A172 (cell line): ENCODE data around the gene CHCHD1. TPM values are rescaled to one million over a fixed set of nuclear protein-coding genes. Genes with fewer than 3 reads are reported as not detected.
"Not testable (repeated sequence)": the region's sequence is repeated elsewhere in the genome, so short reads cannot be mapped to it uniquely, and the experiment has no call there.

Source experiments
- DNase-seq: peaks from one replicate; pipeline ENCODE4 v3.0.0-alpha.2; 2015; ENCODE audit warnings: low spot score
- total RNA-seq: library from RNA; depleted of rRNA; stranded (reverse); fragments of >200 nt; shearing (Covaris generic); gene quantifications from 2 replicates; pipeline ENCODE4 v1.2.3, GENCODE V29; 2014

CHCHD1 gene
- total RNA-seq, 1 experiment from 2014 or later, result 90.0 TPM

DNA sequence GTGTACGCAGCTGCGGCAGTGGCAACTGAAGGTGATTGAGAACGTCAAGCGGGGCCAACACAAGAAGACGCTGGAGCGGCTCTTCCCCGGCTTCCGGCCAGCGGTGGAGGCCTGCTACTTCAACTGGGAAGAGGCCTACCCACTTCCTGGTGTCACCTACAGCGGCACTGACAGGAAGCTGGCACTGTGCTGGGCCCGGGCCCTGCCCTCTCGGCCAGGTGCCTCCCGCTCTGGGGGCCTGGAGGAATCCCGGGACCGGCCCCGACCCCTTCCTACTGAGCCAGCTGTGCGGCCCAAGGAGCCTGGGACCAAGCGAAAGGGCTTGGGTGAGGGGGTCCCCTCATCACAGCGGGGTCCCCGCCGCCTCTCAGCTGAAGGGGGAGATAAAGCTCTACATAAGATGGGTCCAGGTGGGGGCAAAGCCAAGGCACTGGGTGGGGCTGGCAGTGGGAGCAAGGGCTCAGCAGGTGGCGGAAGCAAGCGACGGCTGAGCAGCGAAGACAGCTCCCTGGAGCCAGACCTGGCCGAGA lies 10.1 kb downstream of the CHCHD1 start:
- no peak for DNase-seq

DNA sequence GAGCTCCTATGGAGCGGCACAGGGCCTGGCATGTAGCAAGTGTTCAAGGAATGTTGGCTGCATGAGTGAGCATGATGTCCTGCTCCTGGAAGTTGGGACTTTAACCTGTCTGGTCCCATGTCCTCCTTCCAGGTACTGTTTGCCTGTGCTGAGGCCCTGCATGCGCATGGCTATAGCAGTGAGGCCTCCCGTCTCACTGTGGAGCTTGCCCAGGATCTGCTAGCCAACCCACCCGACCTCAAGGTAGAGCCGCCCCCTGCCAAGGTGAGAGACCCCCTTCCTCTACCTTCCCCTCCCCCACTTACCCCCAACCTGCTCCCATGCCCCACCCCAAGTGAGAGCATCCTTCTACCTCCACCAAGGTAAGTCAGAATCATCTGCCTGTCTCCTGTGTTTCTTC lies 11.6 kb downstream of the CHCHD1 start:
- DNase-seq, result no peak

DNA sequence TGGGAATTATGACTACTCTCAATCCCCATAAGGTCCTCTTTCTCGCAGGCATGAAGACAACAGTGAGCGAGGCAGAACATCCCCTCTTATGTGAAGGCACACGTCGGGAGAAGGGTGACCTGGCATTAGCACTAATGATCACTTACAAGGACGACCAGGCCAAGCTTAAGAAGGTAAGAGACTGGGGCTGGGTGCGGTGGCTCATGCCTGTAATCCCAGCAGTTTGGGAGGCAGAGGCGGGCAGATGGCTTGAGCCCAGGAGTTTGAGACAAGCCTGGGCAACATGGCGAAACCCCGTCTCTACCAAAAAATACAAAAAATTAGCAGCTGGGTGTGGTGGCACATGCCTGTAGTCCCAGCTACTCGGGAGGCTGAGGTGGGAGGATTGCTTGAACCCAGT lies 13.6 kb downstream of the CHCHD1 start:
- not testable (repeated sequence) for DNase-seq

DNA sequence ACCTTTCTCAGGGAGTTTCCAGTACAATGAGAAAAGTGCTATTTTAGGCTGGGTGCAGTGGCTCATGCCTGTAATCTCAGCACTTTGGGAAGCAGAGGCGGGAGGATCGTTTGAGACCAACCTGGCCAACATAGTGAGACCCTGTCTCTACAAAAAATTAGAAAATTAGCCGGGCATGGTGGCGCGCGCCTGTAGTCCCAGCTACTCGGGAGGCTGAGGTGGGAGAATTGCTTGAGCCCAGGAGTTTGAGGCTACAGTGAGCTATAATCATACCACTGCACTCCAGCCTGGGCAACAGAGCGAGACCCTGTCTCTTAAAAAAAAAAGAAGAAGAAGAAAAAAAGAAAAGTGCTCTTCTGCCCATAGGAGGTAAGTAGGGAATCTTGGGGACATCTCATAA lies 14.2 kb downstream of the CHCHD1 start:
- not testable (repeated sequence) for DNase-seq

DNA sequence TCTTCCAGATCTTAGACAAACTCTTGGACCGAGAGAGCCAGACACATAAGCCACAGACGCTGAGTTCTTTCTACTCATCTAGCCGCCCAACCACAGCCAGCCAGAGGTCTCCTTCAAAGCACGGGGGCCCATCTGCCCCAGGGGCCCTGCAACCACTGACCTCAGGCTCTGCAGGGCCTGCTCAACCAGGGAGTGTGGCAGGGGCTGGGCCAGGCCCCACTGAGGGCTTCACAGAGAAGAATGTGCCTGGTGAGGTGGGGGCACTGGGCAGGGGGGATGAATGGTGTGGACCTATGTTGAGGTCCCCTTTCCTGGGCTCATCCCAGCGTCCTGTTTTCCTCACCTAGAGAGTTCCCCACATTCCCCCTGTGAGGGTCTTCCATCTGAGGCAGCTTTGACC lies 14.9 kb downstream of the CHCHD1 start:
- DNase-seq, result no peak

DNA sequence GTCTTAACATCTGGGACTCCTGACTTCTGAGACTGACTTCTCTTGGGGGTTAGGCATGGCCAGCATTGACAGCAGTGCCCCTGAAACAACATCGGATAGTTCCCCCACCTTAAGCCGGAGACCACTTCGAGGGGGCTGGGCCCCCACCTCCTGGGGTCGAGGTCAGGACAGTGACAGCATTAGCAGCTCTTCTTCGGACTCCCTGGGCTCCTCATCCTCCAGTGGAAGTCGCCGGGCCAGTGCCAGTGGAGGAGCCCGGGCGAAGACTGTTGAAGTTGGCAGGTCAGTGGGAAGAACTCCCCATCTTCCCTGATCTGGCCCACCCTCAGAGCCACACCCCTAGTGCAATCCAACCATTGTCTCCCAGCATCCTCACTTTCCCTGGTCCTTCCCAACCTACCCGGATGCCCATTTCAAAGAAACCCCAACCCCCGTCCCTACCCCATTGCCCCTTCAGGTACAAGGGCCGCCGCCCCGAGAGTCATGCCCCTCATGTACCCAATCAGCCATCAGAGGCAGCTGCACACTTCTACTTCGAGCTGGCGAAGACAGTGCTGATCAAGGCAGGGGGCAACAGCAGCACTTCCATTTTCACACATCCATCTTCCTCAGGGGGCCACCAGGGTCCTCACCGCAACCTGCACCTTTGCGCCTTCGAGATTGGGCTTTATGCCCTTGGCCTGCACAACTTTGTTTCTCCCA lies 15.6 kb downstream of the CHCHD1 start:
- no peak for DNase-seq

DNA sequence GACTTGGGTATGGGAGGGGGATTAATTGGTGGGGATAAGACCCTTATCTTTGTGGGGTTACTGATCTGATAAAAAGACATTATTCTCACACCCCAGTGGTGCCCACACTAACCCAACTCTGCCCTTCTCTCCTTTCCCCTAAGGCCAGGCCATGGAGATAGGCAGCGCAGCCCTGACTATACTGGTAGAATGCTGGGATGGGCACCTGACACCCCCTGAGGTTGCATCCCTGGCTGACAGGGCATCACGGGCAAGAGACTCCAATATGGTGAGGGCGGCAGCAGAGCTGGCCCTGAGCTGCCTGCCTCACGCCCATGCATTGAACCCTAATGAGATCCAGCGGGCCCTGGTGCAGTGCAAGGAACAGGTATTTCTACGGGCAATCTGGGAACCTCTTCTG lies 16.2 kb downstream of the CHCHD1 start:
- DNase-seq, result no peak

DNA sequence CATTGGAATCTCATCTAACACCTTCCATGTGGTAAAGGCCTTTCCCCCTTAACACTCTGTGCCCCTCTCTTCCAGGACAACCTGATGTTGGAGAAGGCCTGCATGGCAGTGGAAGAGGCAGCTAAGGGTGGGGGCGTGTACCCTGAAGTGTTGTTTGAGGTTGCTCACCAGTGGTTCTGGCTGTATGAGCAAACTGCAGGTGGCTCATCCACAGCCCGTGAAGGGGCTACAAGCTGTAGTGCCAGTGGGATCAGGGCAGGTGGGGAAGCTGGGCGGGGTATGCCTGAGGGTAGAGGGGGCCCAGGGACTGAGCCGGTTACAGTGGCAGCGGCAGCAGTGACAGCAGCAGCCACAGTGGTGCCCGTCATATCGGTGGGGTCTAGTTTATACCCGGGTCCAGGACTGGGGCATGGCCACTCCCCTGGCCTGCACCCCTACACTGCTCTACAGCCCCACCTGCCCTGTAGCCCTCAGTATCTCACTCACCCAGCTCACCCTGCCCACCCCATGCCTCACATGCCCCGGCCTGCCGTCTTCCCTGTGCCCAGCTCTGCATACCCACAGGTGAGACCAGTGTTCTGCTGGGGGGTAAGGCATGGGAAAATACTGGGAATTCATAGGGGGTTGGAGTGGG lies 17.2 kb downstream of the CHCHD1 start:
- no peak for DNase-seq

DNA sequence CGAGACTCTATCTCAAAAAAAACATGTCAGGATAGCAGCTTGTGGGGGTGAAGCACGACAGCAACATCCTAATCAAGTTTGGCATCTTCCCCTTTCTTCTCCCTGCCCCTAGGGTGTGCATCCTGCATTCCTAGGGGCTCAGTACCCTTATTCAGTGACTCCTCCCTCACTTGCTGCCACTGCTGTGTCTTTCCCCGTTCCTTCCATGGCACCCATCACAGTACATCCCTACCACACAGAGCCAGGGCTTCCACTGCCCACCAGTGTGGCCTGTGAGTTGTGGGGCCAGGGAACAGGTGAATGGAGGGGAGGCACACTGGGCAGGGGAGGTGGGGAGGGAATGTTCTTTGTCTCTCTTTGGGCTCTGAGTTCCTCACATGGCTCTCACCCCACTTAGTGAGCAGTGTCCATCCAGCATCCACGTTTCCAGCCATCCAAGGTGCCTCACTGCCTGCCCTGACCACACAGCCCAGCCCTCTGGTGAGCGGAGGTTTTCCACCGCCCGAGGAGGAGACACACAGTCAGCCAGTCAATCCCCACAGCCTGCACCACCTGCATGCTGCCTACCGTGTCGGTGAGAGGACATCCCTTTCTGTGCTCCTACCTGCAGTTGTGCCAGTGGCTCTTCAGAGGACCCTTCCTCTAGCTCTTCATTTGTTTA lies 18.2 kb downstream of the CHCHD1 start:
- no peak for DNase-seq

DNA sequence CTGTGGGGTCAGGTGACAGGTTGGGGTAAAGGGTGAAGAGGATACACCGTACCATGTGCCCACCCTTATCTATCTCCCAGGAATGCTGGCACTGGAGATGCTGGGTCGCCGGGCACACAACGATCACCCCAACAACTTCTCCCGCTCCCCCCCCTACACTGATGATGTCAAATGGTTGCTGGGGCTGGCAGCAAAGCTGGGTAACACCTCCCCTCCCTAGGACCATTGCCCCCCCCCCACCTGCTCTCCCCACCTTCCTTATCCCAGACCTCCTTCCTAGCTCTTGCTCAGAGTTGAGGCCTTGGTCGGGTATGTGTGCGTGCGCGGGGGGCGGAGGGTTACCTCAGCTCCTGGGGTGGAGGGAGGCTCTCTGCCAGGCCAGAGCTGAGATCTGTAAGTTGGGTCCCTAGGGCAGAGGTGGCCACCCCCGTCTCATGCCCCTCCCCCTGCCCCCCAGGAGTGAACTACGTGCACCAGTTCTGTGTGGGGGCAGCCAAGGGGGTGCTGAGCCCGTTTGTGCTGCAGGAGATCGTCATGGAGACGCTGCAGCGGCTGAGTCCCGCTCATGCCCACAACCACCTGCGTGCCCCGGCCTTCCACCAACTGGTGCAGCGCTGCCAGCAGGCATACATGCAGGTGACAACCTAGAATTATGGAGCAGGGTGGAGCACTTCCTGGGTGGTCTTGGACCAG lies 18.9 kb downstream of the CHCHD1 start:
- DNase-seq, result no peak

DNA sequence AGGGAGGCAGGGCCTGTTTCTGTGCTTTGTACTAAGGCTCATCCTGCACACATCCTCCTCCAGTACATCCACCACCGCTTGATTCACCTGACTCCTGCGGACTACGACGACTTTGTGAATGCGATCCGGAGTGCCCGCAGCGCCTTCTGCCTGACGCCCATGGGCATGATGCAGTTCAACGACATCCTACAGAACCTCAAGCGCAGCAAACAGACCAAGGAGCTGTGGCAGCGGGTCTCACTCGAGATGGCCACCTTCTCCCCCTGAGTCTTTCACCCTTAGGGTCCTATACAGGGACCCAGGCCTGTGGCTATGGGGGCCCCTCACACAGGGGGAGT lies 19.4 kb downstream of the CHCHD1 start:
- no peak for DNase-seq

DNA sequence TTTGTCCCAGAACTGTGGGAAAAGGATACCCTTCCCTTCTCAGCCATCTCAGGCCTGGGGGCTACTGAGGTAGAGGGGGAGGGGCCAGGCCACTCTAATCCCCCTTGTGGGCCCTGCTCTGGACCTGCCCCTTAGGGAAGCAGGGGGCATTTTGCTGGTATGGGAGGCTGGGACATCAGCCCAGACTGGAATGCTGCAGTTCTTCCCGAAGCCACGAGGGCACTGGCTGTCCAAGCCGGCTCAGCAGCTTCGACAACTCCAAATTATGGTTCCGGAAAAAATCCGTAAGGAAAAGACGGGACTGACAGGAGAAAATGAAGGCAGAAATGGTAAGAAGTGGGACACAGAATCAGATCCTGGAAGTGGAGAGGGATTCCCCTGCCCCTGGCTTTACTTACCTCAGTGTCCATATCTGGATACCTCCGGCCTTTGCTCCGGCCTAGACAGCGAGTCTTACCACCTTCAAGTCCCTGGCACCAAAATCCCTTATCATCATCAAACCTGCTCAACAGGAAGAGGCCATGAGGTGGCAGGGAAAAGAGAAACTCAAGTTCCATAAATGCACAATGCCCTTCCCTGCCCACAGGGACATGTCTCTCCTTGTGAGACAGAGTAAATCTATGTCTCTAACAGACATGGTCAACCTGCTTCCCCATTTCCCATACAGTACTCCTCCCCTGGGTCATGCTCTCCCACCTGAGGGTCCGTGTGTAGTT lies 20.6 kb downstream of the CHCHD1 start:
- DNase-seq, result no peak

DNA sequence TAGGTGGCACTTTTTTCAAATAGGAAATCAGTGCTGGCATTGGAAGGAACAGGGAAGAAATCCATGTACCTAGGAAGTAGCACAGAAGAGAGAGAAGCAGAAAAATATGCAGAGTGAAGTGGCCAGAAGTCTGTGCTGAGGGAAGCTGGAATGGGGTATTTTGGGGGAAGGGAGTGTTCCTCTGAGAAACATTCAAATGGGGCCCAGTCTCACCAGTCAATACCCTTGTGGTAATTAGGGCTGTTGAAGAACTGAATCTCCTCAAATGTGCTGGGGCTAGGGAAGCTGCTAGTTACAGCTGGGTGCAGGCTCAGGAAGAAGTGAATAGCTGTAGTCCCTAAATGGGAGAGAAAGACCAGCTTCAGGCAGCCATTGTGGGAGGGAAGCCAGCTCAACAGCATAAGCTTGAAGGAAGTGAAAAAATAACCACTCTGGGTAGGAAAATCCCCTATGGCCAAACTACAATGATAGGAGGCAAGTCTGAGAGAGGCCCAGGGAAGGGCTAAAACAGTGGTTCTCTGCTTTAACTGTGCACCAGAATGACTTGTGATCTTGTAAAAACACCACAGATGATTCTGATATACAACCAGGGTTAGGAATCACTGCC lies 21.9 kb downstream of the CHCHD1 start:
- no peak for DNase-seq

DNA sequence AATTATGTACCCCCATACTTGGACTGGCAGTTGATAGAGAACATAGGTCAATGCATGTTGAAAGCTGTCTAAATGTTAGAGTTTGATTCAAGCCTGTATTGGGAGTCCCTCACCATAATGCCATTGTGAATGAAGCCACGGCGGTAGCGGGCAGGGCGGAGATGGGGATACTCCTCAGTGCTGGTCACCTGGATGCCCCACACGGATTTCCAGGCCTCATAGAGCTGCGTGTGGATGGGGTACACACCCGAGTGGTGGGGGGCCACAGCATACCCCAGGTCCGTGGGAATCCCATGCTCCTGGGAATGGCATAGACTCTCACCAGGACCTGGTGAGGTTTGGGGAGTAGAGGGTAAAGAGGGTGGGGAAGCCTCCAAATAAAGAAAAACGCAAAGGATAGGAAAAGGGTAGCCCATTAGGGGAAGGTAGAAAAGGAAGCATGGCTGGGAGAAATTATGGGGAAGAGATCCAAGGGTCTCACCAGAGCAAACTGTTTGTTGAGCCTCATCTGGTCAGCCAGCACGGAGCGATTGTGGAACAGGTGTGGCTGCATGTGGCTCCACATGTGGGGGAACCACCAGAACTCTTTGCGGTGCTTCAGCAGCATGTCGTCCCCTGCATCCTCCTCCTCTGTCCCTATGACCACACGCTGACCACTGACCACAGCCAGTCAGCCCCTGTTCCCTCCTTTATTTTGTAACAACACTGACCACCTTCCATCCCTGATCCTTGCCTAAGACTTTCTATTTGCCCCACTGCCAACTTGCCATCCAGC lies 24.5 kb downstream of the CHCHD1 start:
- DNase-seq, result no peak

DNA sequence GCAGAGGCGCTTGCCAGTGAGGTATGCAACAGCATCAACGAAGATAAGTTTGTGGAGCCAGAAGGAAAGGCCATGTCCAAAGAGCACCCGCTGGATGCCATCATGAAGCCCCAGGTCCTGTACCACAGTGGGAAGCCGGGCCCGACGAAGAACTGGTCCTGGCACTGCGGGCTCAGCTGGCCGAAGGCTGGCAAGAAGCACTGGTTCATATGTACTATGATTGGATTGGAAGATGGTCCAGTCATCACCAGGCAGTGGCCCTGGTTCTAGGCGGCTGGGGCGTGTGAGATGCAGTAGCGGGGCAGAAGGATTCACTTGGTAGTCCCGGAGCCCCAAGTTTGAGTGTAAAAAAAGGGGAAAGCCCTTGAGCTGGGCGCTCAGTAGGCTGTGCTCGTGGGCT lies 25.6 kb downstream of the CHCHD1 start:
- no peak for DNase-seq

DNA sequence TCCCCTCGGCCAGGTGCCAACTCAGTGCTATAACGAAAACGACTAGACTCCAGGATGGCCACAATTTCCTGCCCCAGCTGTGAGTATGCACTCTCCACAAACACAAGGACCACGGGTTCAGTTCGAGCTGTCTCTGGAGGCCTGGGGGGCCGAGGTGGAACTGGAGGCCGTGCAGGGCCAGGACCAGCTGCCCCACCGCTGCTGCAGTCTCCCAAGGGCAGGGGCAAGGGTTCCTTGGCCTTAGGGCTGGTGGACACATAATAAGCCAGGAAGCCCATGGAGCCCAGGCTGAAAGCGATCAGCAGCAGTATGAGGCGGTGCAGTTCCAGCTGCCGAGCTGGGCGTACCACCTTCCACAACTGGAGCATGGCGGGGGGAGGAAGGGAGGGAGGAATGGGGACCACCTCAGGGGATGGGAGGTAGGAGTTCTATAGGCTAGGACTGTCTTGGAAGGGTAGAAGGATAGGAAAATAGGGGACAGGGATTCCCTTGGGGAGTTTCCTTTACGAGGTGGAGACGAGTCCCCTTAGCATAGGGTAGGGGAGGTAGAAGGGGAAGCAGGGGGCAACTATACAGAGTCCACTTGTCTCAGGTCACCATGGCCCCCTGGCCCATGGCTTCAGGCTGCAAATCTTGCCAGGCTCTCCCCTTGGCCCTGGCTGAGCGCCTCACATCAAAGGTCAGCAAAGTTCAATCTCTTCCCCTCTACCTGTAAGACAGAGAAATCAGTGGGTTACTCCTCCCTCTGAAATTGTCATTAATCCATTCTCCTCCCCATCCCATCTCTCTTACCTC lies 26.4 kb downstream of the CHCHD1 start:
- DNase-seq, result no peak

DNA sequence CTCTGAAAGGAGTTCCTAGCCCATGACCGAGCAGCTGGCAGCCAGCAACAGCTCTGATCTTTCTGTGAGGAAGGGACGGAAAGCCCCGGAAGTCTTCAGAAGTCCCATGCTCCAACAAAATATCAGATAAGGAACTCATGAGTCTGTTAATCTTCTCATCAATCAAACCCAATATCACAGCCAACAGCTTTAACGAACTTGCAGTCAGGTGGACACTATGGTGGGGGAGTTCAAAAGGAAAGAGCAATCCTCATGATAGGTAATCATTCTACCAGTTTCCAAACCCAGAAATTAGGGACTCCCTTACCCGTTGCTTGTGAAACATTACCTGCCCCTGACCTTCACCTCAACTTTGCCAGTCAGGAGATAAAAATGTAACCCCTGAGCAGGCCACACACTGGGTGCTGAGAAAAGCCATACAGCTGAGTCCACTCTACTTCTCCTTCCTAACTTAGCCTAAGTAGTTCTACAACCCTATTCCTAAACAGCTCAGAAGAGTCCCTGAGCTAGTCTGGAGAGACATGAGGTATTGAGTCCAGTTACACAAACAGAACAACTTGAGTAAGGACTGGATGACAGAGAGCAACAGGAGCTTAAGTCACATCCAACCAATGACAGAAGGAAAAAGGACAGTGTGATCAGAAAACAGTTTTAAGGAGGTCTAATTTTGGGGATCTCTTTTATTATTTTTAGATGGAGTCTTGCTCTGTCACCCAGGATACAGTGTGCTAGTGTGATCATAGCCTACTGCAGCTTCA lies 27.4 kb downstream of the CHCHD1 start:
- no peak for DNase-seq

DNA sequence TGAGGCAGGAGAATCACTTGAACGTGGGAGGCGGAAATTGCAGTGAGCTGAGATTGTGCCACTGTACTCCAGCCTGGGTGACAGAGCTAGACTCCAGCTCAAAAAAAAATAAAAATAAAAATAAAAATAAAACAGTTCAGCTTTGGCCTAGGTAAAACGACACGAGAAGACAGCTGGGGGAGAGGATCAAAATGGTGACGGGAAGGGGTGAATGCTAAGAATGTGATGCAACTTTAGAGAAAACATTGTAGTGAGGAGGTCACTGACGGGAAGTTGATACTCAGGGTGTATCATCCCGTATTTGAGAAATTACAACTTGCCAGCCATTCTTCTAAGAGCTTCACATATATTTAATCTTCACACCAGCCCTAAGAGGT lies 28.5 kb downstream of the CHCHD1 start:
- no peak for DNase-seq
